Umbilical cord (tissue), 2 donors: ENCODE results near the gene PELI3. TPM values are rescaled to one million over a fixed set of nuclear protein-coding genes. Genes with fewer than 3 reads are reported as not detected.

Experiments
- DNase-seq: peaks from one replicate; pipeline ENCODE4 v3.0.0-alpha.2; 2015; ENCODE audit warnings: low spot score
- total RNA-seq: library from RNA; depleted of rRNA; stranded (reverse); fragments of >200 nt; gene quantifications from one replicate; pipeline ENCODE4 v1.2.3, GENCODE V29; 2014; ENCODE audit warnings: low replicate concordance; ENCODE audit not compliant: insufficient read depth

Gene PELI3
- total RNA-seq, 1 donor from 2014 or later: 12.5 TPM

GRCh38 chr11:66505276-66505816 lies 38.6 kb downstream of the PELI3 start:
- DNase-seq: no peak

- DNase-seq: peak; percentile 21
Measured at GRCh38 chr11:66509131-66509561, 42.4 kb downstream of the PELI3 start.

- DNase-seq: peak; percentile 87
Measured at GRCh38 chr11:66510271-66510989, 43.7 kb downstream of the PELI3 start, which contains the start of gene BBS1. Gene BBS1, plus strand, starts transcription at chr11:66510635. Its CDS starts 25 bp downstream, at chr11:66510660.

- no peak for DNase-seq
Measured at GRCh38 chr11:66510990-66511339, 44.3 kb downstream of the PELI3 start.

GRCh38 chr11:66523611-66524010 lies 56.9 kb downstream of the PELI3 start:
- no peak for DNase-seq

- DNase-seq: no peak
Measured at GRCh38 chr11:66524304-66525040, 57.8 kb downstream of the PELI3 start.

Other genes with a start within 250 kb of the PELI3 start
- gene KLC2, start 209.2 kb upstream of the PELI3 start, total RNA-seq: 20.0 TPM
- gene RAB1B, start 198.3 kb upstream of the PELI3 start, total RNA-seq: 34.7 TPM
- gene CNIH2, start 188.7 kb upstream of the PELI3 start, total RNA-seq: not detected
- gene YIF1A, start 177.8 kb upstream of the PELI3 start, total RNA-seq: 129 TPM
- 0.24 TPM for gene TMEM151A, start 175.0 kb upstream of the PELI3 start, total RNA-seq
- 20.7 TPM for gene CD248, start 149.9 kb upstream of the PELI3 start, total RNA-seq
- gene RIN1, start 130.5 kb upstream of the PELI3 start, total RNA-seq: 4.8 TPM
- 21.9 TPM for gene BRMS1, start 121.8 kb upstream of the PELI3 start, total RNA-seq
- 41.9 TPM for gene B4GAT1, start 119.3 kb upstream of the PELI3 start, total RNA-seq
- gene SLC29A2, start 95.1 kb upstream of the PELI3 start, total RNA-seq: 1.4 TPM
- gene NPAS4, start 45.9 kb upstream of the PELI3 start, total RNA-seq: 2.4 TPM
- 58.0 TPM for gene MRPL11, start 28.1 kb upstream of the PELI3 start, total RNA-seq
- 24.6 TPM for gene DPP3, start 13.5 kb downstream of the PELI3 start, total RNA-seq
- gene BBS1, start 43.7 kb downstream of the PELI3 start, total RNA-seq: 18.1 TPM
- 5.8 TPM for gene ZDHHC24, start 79.1 kb downstream of the PELI3 start, total RNA-seq
- not detected for gene ACTN3, start 80.0 kb downstream of the PELI3 start, total RNA-seq
- 43.1 TPM for gene CTSF, start 101.7 kb downstream of the PELI3 start, total RNA-seq
- 0.24 TPM for gene CCDC87, start 126.2 kb downstream of the PELI3 start, total RNA-seq
- 18.8 TPM for gene CCS, start 126.3 kb downstream of the PELI3 start, total RNA-seq
- 90.5 TPM for gene RBM14, start 149.7 kb downstream of the PELI3 start, total RNA-seq
- gene RBM4, start 171.8 kb downstream of the PELI3 start, total RNA-seq: 64.3 TPM
- gene RBM4B, start 211.0 kb downstream of the PELI3 start, total RNA-seq: 44.1 TPM